Stimulated activated CD4-positive, alpha-beta T cell treated with anti-CD3 and anti-CD28 coated beads, Interleukin-2, amount 100 ng/mL, for 4 hours (primary cell): ENCODE results near the gene SYNE3.
"Not testable (repeated sequence)": the region's sequence is repeated elsewhere in the genome, so short reads cannot be mapped to it uniquely, and the experiment has no call there.

Source experiments
- DNase-seq: peaks from one replicate; pipeline ENCODE4 v3.0.0-alpha.2; 2020; ENCODE audit warnings: low read depth

Gene SYNE3

DNA sequence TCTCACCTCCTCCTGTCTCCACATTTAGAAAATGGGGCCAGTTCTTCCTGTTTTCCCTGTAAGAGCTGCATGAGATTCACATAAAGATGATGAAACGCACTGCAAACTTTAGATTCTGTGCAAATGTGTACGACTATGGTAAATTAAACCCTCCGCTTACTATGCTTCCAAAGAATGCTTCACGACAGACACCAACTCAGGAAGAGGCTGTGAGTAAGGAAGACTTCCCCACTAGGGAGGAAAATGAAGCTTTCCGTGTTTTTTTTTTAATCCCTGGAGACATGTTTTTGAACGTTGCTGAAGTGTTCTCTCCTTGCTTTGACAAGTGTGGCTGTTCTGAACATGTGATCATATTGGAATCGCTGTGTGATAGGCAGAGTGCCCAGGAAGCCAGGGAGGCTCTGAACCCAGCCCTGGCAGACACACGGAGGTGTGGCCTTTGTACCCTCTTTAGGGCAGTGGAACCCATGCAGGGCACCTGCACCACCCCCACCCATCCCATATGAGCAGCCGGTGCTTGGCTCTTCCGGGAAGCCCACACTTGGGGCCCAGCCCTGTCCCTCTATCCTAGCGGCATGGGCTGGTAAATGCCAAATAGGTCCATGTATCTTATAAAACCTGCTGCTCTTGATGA, 7.5 kb upstream of the SYNE3 start:
- DNase-seq: no peak

DNA sequence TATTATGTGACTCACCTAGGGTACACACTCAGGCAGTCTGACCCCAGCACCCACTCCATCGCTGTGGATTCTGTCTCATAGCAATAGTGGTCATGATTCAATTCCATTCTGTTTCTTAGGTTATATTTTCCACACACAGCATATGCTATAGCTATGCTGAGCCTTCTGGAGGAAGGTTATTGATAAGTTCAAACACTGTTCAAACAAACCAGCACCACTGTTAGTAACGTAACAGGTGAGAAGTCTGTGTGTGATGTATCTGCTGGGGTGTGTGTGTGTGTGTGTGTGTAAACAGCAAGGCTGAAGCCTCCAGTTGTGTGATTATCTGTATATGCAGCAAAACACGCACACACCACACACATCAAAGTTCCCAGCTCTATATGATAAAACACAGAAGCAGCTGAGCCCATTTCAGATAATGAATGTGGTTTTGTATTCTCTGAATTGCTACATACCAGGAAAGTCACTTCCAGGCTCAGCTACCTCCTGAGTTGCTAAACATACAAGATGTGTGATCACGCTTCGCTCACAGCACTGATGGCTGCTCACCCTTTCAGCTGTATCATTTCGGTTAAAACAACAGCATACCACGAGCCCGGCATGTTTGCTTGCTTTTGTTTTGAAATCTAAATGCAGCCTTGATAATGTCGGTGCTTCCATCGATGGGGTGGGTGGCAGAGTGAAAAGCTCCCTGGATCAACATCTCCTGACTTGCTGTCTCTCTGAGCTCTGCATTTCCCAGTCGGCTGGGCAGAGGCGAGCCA, 6.8 kb upstream of the SYNE3 start:
- DNase-seq: no peak

- no peak for DNase-seq
Observed at GRCh38 chr14:95522556-95522955, 6.1 kb upstream of the SYNE3 start.

DNA sequence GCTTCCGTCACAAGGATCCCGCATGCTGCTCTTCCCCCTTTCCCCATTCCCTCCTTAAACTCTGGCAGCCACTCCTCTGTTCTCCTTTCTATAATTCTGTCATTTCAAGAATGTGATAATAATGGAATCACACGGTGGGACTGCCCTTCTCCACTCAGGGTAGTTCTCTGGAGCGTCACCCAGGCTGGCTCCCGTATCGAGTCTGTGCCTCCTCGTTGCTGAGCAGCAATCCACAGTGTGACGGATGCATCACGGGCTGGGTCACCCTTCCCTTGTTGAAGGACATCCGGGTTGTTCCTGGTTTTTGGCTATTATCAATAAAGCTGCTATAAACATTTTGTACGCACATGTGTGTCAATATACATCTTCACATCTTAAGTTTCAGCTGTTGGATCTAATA, 5.7 kb upstream of the SYNE3 start:
- no peak for DNase-seq

- no peak for DNase-seq
Observed at GRCh38 chr14:95521001-95521400, 4.6 kb upstream of the SYNE3 start.

GRCh38 chr14:95520346-95520745, 3.9 kb upstream of the SYNE3 start:
- DNase-seq: no peak

DNA sequence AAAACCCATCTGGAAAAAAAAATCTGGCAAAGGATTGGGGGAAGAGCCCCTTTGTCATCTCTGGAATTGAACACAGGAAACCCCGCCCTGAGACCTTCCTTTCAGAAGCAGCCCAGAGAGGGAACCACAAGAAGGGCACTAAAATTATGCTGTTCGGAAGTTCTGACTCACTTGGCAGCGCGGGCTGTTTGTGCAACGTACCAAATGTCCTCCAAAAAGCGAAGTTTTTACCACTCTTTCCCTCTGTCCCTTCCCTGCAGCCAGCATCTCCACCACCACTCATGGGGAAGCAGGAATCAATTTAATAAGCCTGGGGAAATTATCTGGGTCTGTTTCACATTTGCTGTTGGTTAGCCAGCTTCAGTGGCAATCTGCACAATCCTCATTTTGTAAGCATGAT, 3.2 kb upstream of the SYNE3 start:
- DNase-seq: peak; percentile 61

DNA sequence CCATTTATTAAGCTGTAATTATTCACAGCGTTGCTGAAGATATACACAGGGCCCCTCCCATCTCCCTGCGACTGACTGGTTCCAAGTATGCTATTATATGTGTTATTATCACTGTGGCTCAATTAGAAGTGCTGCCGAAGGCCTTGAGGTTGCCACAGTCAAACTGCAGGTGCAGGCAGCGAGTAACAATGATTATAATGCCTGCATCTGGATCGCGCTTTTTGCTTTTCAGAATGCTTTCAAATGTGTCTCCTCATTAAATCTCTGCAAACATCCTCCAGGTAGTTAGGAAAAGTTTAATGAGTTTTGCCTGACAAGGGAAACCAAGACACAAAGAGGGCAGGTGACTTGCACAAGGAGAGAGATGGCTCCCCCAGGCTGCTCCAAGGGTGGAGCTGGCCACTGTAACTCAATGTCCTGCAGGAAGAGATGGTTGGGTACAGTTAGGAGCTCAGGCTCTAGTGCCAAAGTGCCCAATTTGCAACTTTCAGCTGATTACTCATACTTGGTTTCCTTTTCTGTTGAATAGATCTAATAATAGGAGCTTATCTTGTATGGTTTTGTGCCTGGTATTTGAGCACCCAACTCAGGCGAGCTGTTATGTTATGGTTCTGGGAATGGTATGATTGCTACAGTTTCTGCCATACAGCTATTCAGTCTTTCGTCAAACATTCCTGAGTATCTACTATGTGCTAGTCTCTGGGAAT, 1.7 kb upstream of the SYNE3 start:
- no peak for DNase-seq

DNA sequence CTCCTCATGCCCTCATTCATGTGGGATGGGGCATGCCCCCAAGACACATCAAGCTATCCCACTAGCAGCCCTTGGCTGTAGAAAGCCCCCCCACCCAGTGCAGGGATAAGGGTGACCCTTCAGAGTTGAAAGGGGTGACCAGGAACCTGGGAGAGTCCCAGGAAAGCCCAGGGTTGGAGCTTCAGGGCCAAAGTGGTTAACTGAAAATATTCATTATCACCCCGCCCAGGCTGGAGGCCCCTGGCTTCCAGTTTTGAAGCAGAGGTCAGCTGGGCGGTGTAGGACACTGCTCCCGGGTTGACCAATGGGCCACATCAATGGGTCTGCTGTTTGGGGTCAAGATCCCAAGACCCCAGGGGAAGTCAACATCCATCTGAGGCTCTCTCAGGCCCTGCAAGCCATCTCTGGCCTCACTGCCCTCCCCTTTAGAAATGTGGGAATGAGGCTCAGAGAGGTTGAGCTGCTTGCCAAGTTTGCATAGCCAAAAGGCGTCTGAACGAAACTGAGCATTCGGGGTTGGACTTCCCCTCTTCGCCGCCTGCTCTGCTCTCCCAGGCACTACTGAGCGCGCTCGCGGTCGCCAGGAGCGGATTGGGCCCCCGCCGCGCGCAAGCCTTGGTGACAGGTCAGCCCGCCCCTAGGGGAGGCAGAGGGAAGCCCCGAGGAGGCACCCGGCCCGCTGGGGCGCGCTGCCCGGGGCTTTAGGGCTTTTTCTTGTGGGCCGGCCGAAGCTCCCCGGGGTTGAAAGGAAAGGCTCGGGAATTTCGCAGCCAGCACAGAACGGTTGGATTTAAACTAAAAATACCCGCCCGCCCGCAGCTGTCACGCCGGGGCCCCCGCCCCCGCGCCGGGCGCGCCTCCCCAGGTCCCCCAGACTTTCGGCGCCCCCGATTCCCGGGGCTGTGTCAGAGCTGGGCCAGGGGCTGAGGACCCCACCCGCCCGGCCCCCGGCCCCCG, 576 bp downstream of the SYNE3 start:
- peak; percentile 54 for DNase-seq

DNA sequence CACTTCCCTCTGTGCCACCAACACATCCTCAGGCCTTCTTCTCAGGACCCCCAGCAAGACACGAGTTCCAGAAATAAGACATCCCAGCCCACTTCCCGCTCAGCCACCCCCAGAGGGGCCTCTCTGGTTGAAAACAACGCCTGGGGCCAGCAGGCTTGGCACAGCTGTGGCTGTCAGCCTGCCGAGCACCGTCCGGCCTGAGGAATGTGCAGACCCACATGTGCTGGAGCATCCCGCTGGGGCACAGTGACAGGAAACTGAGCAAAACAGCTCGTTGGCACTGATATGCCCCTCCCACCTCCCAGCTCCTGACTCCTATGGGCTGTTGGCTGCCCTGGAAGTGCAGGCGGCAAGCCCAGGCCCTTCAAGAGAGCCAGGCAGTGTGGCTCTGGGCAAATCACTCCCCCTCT, 1.4 kb downstream of the SYNE3 start:
- DNase-seq: no peak

GRCh38 chr14:95514131-95515079, 2.0 kb downstream of the SYNE3 start:
- DNase-seq: no peak

GRCh38 chr14:95513291-95513690, 3.2 kb downstream of the SYNE3 start:
- DNase-seq: no peak

DNA sequence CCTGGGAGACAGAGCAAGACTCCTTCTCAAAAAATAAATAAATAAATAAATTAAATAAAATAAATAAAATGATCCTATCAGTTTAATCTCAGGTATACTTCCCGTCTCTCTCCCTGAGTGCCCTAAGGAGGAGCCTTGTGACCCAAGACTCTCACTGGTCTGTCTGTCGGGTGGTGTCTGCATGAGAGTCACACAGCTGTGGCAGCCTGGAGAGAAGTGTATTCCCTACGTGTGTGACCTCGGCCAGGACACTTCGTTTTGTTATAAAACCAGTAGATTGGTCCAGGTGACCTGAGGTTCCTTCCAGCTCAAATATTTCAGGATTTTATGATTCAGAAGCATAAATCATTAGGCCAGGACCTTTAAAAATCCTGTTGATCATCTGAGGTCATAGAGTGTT, 4.8 kb downstream of the SYNE3 start:
- no peak for DNase-seq

GRCh38 chr14:95510804-95511203, 5.6 kb downstream of the SYNE3 start:
- DNase-seq: no peak

GRCh38 chr14:95510344-95510743, 6.1 kb downstream of the SYNE3 start:
- not testable (repeated sequence) for DNase-seq

DNA sequence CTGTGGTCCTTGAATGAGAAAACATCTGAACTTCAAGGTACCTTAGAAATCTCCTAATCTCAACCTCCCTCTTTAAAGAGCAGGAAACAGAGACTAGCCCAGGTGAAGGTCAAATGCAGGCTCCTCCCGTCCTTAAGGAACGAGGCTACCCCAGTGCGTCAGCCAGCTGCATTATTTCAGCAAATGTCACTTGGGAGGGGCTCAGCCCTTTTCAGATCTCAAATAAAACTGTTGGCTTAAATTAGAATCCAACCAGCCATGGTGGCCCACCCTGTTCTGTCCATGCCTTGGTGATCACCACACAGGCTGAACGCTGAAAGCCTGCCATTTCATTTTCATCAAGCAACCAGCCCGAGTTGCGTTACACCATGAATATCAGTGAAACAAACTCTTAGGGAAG, 7.0 kb downstream of the SYNE3 start:
- no peak for DNase-seq

- DNase-seq: no peak
Observed at GRCh38 chr14:95508377-95508776, 8.1 kb downstream of the SYNE3 start.

DNA sequence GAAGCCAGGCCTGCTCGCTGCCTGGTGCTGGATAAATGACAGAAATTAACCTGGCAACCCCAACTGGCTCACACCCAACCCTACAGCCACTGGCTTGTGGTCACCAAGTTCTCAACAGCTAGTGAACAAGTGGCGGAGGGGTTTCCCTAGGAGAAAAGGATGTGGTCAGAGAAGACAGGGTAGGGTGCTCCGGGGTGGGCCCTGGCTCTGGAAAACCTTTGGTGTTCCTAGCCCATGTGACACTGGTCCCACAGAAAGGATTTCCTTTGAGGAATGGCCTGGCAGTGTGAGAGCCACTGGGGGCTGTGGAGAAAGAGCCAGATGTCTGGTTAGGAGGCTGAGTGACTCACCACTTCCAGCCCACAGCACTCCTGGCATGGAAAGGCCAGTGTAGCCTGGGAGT, 8.7 kb downstream of the SYNE3 start:
- no peak for DNase-seq

GRCh38 chr14:95507174-95507573, 9.3 kb downstream of the SYNE3 start:
- no peak for DNase-seq

- DNase-seq: no peak
Observed at GRCh38 chr14:95505030-95505589, 11.3 kb downstream of the SYNE3 start.
